ENCODE data around the gene GPHN.

DNA sequence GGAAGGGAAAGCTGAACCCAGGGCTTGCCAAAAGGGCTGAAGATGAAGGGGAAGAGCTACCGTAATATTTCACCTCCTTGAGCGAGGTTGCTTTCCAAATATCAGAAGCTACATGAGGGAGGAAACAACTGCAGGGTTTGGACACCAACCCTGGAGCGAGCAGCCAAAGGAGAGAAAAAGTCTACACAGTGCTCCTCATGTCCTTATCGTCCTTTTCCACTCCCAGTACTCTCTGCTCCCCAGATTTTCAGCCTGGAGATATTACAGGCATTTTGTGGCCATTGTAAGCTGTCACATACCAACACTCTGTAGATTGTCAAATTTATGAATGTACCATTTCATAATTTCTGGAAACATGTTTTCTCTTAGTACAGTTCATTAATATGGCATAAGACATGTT, 115.9 kb downstream of the GPHN start:
- TF ChIP-seq SIN3A (conservative IDR thresholded peaks at IDR 0.05 in 1 of 2, IDR thresholded peaks at IDR 0.05 in 1 of 2; ENCODE audit: low read depth in 1 of 2, low read length in 2 of 2): no peak
- TF ChIP-seq YY1 (IDR thresholded peaks at IDR 0.05; ENCODE audit: low read depth, low read length): no peak
- TF ChIP-seq, protein P1, sequence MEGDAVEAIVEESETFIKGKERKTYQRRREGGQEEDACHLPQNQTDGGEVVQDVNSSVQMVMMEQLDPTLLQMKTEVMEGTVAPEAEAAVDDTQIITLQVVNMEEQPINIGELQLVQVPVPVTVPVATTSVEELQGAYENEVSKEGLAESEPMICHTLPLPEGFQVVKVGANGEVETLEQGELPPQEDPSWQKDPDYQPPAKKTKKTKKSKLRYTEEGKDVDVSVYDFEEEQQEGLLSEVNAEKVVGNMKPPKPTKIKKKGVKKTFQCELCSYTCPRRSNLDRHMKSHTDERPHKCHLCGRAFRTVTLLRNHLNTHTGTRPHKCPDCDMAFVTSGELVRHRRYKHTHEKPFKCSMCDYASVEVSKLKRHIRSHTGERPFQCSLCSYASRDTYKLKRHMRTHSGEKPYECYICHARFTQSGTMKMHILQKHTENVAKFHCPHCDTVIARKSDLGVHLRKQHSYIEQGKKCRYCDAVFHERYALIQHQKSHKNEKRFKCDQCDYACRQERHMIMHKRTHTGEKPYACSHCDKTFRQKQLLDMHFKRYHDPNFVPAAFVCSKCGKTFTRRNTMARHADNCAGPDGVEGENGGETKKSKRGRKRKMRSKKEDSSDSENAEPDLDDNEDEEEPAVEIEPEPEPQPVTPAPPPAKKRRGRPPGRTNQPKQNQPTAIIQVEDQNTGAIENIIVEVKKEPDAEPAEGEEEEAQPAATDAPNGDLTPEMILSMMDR (IDR thresholded peaks at IDR 0.05; ENCODE audit: control extremely low read depth in 1 of 3, insufficient read depth in 1 of 3, low read depth in 1 of 3, low read length in 3 of 3): no peak
- TF ChIP-seq, protein P2, sequence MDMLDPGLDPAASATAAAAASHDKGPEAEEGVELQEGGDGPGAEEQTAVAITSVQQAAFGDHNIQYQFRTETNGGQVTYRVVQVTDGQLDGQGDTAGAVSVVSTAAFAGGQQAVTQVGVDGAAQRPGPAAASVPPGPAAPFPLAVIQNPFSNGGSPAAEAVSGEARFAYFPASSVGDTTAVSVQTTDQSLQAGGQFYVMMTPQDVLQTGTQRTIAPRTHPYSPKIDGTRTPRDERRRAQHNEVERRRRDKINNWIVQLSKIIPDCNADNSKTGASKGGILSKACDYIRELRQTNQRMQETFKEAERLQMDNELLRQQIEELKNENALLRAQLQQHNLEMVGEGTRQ (IDR thresholded peaks at IDR 0.05; ENCODE audit: low read length): no peak
- no peak for TF ChIP-seq TBP (IDR thresholded peaks at IDR 0.05; ENCODE audit: low read depth, low read length)
- TF ChIP-seq NRF1 (IDR thresholded peaks at IDR 0.05; ENCODE audit: low read depth, low read length): no peak
- TF ChIP-seq, protein P3, sequence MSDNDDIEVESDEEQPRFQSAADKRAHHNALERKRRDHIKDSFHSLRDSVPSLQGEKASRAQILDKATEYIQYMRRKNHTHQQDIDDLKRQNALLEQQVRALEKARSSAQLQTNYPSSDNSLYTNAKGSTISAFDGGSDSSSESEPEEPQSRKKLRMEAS (IDR thresholded peaks at IDR 0.05): no peak

All from H1 (cell line).